NCI-H82 treated with DMSO at 0.1 percent for 48 hours (cell line): ENCODE measurements around the gene NAPA.
A peak's percentile ranks its signal among the peaks of the same experiment; 100 is the strongest.

Experiments used
- DNase-seq: peaks from one replicate; lab custom pipeline; 2025; ENCODE audit not compliant: unreplicated experiment; lab: John Stamatoyannopoulos, UW

Gene NAPA

DNA sequence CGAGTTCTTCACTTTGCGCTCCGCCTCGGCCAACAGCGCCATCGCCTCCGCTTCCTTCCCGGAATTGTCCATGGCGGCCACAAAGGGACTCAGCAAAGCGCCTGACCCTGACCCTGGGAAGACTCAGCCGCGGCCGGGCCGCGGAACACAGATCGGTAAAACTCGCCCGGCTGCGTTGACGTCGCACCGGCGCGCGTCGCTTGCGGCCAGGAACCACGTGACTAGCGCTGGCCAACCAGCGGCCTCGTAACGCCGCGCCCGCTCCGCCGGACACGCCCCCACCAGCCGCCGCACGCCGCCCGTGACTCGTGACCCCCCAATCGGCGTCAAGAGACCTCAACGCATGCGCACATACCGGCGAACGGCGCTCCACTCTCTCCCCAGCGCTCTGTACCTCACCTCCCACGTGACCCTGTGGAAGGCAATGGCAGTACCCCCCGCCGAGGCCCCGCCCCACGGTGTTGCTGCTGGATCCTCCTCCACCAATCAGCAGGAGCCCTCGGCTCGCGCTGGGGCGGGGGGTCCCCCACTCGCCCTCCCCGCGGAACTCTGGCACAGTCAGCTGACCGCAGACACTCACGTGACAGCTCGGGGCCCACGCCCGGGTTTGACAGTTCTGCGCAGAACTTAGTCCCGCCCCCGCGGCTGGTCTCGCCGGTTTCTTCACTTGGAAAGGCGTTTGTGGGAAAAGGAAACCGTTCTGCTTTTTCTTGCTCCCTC is at the start of gene NAPA:
Gene NAPA (minus strand): TSS at position 195 of the 720 bp plus-strand sequence. CDS start 123 bp downstream, at position 72.
- peak; percentile 100 for DNase-seq

DNA sequence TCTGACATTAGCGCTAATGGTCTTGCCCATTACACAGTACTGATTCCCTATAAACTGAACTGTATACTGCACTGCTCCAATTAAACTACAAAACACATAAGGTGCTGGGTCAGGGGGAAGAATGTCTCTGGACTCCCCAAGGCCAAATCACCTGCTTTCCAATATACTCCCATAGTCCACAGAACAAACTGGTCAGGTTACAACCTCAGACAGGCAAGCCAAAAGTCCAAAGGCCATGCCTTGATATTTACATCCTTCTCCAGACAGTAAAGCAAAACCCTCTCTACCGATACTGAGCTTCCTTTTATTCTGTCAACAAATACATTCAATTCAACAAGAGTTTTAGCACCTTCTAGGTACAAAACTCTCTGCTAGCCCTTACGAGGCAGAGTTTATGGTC is 49.2 kb upstream of the NAPA start:
- no peak for DNase-seq

DNA sequence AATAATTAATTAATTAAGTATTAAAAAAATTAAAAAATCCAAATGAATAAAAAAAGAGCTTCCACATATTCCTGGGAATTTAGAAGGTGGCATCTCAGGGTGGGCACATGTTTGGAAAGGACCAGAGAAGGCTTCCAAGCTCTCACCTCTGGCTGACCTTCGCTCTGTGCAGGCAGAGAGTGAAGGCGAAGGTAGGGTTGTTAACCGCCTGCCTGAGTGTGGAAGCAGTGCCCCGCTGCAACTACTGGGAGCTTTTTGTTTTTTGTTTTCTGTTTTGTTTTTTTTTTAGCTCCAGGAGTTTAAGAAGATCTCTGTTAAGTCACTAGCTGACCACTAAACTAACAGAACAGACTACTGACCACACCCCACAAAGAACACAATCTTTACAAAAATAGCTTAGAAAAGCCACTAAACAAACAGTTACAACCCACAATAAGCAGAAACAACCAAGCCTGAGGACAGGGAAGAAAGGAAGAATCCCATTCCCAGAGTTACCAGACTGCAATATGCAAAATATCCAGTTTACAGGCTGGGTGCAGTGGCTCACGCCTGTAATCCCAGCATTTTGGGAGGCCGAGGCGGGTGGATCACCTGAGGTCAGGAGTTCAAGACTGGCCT is 46.7 kb upstream of the NAPA start:
- DNase-seq: no peak

DNA sequence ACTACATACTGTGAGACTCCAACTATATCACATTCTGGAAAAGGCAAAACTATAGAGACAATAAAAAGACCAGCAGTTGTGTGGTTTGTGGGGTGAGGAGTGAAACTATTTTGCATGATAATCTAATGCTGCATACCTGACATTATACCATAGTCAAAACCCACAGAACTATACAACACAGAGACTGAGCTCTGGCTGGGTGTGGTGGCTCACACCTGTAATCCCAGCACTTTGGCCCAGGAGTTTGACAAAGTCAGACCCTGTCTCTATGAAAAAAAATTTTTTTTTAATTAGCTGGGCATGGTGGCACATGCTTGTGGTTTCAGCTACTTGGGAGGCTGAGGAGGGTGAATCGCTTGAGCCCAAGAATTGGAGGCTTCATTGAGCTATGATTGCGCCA is 46.1 kb upstream of the NAPA start:
- DNase-seq: no peak

DNA sequence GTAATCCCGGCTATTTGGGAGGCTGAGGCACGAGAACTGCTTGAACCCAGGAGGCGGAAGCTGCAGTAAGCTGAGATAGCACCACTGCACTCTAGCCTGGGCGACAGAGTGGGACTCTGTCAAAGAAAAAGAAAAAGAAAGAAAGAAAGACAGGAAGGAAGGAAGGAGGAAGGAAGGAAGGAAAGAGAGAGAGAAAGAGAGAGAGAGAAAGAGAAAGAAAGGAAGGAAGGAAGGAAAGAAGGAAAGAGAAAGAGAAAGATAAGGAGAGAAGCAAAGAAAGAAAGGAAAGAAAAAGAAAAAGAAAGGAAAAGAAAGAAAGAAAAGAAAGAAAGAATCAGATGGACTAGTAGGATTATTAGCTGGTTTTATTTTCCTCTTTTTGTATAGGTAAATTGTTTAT is 35.3 kb upstream of the NAPA start:
- DNase-seq: no peak

DNA sequence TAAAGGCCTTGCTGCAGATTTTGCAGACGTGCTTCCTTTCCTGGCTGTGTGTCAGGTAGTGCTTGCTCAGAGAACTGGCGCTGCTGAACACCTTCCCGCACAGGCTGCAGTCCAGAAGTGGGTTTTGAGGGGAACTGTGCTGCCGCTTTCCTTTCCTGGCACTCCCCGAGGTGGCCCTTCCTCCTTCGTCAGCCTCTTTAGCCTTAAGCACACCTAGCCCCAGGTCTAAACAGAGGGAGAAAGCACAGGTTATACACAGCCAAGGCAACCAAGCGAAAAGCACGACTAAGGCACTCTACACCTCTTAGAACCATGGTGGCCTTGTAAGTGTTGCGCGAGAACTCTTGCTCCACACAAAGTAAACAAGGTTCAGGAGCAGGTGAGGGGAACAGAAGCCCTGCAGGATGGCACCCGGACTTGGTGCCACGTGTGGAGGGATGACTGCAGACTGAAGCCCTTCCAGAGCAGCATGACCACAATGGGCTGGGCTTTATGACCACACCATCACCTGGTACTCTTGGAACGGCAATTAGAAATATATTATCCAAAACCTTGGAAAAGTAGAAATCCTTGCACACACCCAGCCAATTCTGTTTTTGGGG is 34.5 kb upstream of the NAPA start:
- DNase-seq: no peak

DNA sequence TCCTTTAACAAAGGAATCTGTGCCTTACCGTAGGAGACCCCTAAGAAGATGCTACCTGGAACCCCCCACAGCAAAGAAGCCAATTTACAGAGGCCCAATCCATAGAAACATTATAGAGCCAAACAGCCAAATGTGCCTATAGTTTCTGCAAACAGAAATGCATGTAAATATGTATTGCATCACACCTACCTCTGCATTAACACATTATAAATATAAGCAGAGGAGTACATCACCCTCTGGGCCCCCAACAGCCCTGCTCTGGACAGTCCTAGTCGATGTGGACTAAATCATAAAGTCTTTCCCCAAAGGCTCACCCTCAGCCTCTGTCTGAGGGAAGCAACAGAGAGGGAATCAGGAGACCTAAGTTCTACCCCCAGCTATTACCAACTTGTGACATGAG is 32.3 kb upstream of the NAPA start:
- DNase-seq: no peak

DNA sequence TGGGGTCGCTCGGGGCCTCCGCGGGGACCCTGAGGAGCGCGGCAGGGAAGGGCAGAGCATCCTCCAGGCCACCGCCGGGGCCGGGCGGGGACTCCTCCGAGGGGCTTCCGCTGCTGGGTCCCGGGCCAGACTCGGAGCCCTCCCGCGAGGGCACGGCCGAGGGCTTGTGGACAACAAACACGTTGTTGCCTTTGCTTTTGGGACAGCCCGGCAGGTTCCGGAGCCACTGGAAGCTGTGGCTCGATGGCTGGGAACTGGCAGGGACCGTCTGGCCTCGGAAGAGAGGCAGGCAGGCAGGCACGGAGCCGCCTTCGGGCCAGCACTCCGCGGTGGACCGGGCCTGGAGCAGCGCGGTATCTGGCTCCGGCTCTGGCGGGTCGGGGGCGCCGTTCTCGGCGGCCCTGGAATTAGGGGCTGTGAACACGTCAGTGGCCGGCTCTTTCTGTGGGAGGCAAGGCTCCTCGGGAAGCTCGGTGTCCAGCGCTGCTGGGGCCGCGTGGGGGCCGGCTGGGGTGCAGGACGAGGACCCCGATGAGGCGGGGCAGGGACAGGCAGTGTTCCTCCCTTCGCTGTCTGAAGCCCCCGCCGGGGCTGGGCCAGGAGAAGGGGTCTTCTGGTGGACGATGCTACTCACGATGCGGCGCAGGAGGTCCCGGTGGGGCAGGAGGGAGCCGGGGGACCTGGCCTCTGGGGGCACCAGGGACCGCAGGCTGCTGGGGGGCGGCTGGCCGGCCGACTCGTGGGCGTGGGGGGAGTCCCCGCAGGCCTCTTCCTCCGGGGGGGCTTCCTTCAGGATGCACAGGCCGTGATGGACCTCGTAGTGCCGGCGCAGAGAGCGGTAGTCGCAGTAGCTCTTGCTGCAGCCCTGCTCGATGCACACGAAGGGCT is 30.4 kb upstream of the NAPA start:
- DNase-seq: no peak

DNA sequence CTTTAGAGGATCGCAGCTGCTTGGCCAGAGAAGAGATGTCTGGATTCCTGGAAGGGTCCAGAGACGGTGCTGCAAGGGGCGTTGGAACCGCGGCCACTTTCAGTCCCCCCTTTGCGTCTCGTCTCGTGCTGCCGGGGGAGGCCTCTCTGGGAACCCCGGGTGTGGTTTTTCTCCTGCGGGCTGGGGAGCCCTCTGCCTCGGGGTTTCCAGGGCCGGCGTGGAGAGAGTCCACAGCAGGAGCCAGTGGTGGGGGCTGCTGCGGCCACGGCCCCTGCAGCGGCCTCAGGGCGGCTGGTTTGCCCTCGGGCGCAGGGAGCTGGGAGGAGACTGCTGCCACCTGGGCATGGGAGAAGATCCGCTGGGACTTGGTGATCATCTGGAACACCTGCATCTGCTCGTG is 29.6 kb upstream of the NAPA start:
- DNase-seq: no peak

DNA sequence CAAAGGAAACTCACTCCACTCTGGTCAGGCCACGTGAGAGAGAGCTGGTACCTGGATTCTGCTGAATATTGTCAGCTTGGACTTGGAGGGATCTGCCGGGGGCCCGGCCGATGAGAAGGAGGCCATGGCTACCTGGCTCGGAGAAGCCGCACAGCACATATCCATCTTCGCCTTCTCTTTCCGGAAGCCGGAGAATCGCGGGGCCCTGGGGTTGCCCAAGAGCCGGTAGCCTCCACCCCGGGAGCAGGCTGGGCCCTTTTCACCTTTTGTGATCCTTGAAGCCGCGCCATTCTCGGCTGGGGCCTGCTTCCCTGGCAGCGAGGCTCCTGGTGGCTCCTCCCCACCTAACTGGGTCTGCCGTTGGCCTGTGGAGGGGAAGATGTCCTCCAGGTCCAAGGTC is 29.2 kb upstream of the NAPA start:
- DNase-seq: no peak

DNA sequence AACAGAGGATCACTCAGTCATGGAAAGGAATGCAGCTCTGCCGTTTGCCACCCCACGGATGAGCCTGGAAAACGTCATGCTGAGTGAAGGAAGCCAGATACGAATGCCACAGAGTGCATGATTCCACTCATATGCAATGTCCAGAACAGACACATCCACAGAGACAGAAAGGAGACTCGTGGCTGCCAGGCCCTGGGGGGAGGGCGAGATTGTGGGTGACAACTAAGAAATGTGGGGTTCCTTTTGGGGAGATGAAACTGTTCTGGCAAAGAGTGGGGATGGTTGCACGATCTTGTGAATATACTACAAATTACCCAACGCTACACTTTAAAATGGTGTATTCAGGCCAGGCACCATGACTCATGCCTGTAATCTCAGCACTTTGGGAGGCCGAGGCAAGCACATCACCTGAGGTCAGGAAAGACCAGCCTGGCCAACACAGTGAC is 27.2 kb upstream of the NAPA start:
- DNase-seq: no peak

DNA sequence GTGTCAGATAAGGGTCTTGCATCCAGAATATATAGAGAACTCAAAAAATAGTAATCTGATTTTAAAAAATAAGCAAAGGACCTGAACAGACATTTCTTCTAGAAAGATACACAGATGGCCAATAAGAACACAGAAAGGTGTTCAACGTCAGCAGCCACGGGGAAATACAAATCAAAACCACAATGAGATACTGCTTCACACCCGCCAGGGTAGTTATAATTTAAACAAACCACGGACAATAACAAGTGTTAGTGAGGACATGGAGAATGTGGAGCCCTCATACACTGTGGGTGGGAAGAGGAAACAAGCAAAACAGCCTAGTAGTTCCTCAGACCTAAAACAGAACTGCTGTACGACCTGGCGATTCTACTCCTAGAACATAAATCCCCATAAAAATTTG is 26.7 kb upstream of the NAPA start:
- DNase-seq: no peak

DNA sequence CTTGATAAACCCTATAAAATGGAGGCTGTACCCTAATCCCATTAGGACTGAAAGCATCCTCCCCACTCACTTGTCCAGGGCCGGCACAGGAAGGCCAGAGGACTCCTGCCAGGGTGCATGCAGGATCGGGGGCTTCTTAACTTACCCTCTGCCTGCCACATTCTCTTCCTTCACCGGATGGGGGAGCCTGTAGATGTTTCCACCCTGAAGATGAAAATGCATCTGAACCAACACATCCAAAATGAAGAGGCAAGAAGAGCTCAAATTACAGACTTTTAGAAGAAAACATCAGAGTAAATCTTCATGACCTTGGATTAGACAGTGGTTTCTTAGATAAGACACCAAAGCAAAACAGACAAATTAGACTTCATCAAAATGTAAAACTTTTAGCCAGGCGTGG is 25.9 kb upstream of the NAPA start:
- DNase-seq: peak; percentile 65

DNA sequence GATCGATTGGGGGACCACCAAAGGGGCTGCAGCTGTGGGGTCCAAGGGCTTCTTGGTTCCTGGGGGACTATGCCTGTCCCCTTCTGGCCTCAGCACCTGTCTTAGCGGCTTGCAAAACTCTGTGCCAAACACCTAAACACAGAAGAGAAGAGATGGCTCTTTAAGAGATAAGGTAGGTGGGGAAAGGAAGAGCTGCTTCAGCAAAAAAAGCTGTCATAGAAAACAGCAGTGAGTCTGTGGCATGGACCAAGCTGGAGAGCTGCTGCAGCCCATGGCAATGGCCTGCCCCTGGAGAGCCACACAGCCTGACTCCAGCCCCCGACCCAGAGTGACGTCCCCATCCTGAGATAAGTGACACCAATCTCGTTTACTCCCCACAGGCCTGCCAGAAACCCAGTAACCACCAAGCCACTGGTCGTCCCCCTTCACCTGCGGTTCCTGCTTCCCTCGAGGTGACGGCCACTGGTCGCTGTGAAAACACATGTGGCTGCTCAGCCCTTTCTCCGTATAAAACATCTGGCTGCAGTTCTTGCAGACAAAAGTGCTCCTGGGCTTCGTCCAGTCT is 25.0 kb upstream of the NAPA start:
- DNase-seq: no peak

DNA sequence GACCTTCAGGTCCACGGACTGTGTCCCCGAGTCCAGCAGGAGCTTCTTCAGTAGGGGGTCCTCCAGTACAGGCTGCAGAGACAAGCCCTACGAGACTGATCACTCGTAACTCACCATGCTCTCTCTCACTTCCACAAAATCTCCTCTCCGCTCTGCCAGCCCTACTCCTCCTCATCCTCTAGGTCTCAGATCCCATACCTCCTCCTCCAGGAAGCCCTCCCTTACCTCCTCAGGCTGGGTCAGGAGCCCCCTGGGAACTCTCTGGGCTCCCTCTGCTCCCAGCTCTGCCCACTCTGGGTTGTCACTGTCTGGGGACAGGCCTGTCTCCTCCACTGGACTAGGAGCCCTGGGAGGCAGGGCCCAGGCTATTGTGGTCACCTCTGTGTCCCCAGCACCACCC is 23.9 kb upstream of the NAPA start:
- no peak for DNase-seq

DNA sequence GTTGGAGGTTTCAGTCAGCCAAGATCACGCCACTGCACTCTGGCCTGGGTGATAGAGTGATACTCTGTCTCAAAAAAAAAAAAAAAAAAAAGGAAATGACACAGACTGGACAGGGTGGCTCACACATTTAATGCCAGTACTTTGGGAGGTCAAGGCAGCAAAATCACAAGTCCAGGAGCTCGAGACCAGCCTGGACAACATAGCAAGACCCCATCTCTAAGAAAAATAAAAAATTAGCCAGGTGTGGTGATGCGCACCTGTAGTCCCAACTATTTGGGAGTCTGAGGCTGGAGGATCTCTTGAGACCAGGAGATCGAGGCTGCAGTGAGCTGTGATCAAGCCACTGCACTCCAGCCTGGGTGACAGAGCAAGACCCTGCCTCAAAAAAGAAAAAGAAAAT is 22.6 kb upstream of the NAPA start:
- DNase-seq: no peak

DNA sequence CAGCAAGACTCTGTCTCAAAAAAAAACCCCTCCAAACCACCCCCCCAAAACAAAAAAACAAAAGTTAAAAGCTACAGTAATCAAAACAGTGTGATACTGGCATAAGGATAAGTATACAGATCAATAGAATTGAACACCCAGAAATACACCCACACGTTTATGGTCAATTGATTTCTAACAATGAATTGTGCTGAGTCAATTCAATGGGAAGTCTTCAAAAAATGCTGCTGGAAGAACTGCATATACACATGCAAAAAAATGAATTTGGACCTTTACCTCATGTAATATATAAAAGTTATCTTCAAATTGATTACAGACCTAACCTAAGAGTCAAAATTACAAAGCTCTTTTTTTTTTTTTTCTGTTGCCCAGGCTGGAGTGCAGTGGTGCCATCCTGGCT is 19.8 kb upstream of the NAPA start:
- DNase-seq: no peak

DNA sequence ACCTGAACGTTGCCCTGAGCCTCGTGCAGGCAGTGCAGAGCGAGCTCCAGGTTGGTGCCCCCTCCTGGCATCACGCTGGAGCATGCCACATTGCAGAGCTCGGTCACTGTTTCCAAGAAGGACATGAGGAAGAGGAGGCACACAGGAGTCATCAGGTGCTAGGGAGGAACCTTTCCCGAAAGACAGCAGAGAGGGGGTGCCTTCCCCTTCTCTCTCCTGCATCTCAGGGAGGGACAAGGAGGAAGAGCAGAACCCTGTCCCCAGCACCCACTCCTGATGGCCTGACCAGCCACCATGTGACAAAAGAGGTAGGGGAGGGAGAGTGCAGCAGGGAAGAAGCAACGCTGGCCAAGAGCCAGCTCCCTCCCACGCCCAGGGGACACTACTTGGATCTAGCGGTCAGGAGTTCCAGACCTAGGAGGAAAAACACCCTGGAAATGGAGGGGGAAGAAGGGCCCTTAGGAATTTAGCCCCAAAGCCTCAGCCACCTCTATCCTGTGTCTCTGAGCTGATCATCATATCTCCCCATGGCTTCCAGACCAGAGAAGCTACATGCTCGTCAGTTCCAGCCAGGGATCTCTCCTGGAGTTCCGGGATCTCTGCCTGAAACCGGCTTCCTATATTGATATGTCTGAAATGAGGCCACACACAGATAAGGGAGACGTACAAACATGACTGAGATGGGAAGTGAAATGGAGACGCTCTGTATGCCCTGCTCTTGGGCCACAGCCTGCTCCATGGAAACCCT is 17.0 kb upstream of the NAPA start:
- DNase-seq: no peak

DNA sequence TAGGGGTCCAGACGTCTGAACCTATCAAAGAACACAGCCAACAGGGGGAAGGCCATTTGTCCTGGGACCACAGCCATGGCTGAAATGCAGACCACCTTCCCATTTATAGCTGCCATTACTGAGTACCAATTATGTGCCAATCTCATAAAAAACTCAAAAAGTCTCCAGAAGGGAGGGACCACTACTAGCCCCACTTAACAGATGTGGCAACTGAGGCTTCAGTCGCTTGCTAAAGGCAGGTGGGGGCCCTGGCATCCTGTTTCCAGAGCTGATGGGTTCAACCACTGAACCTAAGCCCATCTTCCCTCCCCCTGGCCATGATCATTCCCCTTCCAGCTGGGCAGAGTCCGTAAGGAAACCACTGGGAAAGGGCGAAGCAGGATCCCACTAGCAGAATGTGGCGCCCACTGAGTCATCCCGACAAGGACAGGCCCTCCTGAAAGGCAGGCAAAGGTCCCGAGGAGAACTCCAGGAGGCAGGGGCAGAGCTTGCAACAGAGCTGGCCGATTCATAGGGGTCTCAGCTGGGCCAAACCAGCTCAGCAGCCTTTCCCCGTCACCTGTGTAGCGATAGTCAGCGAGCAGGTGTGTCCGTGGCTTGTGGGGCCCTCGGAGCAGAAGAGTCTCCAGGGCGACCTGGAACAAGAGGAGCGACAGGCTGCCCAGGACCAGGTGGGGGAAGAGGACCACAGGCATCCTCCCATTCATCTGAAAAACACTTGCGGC is 14.3 kb upstream of the NAPA start:
- no peak for DNase-seq

DNA sequence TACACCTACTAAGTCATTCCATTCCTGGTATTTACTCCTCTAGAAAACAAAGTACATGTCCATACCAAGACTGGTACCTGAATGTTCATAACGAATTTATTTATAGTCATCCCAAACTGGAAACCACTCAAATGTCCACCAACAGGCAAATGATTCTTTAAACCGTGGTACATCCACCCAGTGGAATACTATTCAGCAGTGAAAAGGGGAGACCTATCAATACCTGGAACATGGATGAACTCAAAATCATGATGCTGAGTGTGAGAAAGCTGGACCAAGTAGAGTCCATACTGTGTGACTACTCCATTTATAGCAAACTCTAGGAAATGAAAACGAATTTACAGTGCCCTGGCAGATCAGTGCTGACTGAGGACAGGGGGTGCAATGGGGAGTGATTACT is 11.9 kb upstream of the NAPA start:
- DNase-seq: no peak
